Esophagus muscularis mucosa (tissue), 4 donors: ENCODE data around the gene TDRD6.

ENCODE experiments used
- EP300 ChIP-seq: sonication (generic); formaldehyde crosslinking; IDR thresholded peaks from one replicate; pipeline ENCODE4 v1.6.1; 2017; ENCODE audit warnings: antibody characterized with exemption
- POLR2AphosphoS5 ChIP-seq, 2 donors: sonication (generic); formaldehyde crosslinking; IDR thresholded peaks; one replicate each; pipeline ENCODE4 v1.6.1; 2017; ENCODE audit warnings: antibody characterized with exemption in 2 of 2
- TF ChIP-seq, protein P1 (sequence below), 3 experiments: fragments of 200-600 bp in 2 of 3; fragments of 450-650 bp in 1 of 3; sonication (generic) in 2 of 3; IDR thresholded peaks; one replicate each; pipeline ENCODE4 v1.5.1; 2017 to 2019; ENCODE audit warnings: antibody characterized with exemption in 3 of 3, mild to moderate bottlenecking in 2 of 3, moderate library complexity in 1 of 3

- TF ChIP-seq, protein P1, sequence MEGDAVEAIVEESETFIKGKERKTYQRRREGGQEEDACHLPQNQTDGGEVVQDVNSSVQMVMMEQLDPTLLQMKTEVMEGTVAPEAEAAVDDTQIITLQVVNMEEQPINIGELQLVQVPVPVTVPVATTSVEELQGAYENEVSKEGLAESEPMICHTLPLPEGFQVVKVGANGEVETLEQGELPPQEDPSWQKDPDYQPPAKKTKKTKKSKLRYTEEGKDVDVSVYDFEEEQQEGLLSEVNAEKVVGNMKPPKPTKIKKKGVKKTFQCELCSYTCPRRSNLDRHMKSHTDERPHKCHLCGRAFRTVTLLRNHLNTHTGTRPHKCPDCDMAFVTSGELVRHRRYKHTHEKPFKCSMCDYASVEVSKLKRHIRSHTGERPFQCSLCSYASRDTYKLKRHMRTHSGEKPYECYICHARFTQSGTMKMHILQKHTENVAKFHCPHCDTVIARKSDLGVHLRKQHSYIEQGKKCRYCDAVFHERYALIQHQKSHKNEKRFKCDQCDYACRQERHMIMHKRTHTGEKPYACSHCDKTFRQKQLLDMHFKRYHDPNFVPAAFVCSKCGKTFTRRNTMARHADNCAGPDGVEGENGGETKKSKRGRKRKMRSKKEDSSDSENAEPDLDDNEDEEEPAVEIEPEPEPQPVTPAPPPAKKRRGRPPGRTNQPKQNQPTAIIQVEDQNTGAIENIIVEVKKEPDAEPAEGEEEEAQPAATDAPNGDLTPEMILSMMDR (IDR thresholded peaks at IDR 0.05) = no peak
- no peak for TF ChIP-seq POLR2AphosphoS5 (IDR thresholded peaks at IDR 0.05)
- no peak for TF ChIP-seq EP300
These were observed 42.2 kb downstream of the TDRD6 start for GRCh38 chr6:46729787-46730326.
